NCI-H510A (cell line): Measurements from ENCODE around the gene TTN.

Experiments
- DNase-seq: peaks from one replicate; lab custom pipeline; 2025; lab: John Stamatoyannopoulos, UW

The TTN gene

GRCh38 chr2:178734518-178734917, 72.7 kb downstream of the TTN start:
- DNase-seq: no peak

- no peak for DNase-seq
These were observed 73.2 kb downstream of the TTN start for GRCh38 chr2:178733975-178734374.

GRCh38 chr2:178732913-178733312, 74.3 kb downstream of the TTN start:
- DNase-seq: no peak

- no peak for DNase-seq
These were observed 75.9 kb downstream of the TTN start for GRCh38 chr2:178731300-178731699.

DNA sequence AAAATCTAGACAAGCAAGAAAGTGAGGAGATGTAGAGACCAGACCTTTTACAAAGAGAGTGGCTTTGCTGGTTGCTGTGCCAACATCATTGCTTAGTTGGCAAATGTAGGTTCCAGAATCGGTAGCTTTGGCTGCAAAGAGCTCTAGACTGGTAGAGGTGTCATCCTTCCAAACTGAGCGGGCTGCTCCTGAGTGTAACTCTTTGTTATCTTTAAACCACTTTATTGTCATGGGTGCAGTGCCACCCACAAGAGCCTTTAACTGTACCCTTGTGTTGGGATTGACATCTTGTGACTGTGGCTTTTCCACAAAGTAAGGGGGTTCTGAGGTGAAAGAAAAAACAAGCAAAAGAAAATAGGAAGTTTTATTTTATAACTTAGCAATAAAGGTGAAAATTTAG, 77.2 kb downstream of the TTN start:
- no peak for DNase-seq

- no peak for DNase-seq
These were observed 83.4 kb downstream of the TTN start for GRCh38 chr2:178723786-178724346.

DNA sequence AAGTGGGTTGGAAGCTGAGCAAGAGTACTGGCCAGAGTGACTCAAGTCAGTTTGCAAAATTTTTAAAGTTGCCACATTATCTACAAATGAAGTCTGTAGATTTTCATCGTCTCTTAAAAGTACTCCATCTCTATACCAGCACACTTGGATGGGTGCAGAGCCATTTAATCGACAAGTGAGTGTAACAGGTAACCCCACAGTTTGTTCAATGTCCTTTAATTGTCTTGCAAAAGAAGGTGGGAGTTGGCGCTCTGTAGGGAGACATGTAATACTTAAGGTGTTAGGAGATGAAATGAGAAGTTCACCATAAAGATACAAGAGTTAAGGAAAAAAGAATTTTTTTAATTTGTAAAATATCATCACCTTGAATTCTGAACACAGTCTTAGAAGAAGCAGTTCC, 84.9 kb downstream of the TTN start:
- DNase-seq: no peak

GRCh38 chr2:178718988-178719387, 88.2 kb downstream of the TTN start:
- DNase-seq: no peak

- DNase-seq: no peak
These were observed 88.9 kb downstream of the TTN start for GRCh38 chr2:178718283-178718682.

GRCh38 chr2:178716394-178716793, 90.8 kb downstream of the TTN start:
- DNase-seq: no peak

DNA sequence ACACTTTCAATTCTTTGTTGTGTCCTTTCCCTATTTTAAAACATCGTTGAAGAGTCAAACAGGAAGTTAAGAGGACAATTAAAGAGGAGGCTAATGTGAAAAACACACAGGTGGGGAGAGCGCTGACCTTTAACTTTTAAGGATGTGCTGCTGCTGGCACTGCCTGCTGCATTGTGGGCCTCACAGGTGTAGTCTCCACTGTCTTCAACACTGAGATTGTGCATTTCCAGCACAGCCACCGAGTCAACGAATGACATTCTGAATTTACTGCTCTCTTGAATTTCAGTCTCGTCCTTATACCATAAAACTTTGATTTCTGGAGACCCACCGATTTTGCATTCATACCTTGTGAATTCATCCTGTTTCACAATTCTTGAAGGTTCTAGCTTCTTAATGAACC, 91.9 kb downstream of the TTN start:
- DNase-seq: no peak

GRCh38 chr2:178707476-178707875, 99.7 kb downstream of the TTN start:
- no peak for DNase-seq

DNA sequence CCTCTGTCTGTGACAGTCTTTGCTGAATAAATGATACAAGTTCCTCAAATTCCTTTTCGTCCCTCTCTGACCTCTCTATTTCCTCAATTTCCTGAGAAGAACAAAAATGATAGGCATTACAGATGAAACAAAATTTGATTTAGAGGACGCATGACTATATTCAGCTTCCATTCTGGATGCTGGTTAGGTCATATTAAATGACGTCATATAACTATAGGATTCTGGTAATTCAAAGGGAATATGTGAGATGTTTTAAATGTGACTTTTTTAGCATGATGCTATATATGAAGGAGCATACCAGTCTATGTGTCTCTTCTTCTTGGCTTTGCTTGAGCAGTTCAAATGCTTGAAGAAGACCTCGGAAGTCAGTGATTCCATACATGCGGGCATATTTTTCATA, 102.3 kb downstream of the TTN start:
- DNase-seq: no peak

GRCh38 chr2:178702361-178702760, 104.9 kb downstream of the TTN start:
- DNase-seq: no peak

DNA sequence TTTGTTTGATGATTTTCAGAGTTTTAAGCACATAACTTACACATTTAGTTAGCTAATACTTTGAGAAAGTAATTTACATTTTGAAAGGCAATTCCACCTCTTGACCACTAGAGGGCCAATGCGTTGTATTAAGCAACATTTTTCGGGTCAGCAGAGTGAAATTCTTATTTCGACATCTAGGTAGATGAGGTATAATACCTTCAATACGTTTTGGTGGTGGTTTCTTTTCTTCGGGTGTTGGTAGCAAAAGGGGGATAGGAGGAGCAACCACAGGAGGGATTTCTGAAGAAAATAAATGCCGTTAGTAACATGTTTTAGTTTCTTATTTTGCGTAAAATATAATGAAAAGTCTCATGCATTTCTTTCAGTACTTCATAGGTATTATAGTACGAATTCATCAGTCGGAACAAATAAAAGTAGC, 106.3 kb downstream of the TTN start:
- no peak for DNase-seq

DNA sequence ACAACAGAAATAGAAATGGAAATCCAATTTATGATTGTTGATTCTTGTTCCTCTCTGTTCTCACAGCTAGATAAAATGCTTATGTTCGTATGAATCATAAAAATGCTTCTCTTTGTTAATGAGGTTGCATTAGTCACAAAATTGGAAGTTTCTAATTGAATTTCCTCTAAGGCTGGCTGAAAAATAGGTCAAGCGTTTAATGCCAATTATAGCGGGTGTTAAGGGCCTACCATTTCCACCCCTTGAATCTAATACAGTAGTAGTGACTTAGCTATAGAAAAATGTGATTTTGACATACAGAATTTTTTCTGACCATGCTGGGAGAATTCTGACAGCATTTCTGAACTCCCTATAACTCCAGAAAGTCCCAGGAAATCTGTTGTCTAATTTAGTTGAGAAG, 107.1 kb downstream of the TTN start:
- DNase-seq: no peak

GRCh38 chr2:178692845-178693244, 114.4 kb downstream of the TTN start:
- no peak for DNase-seq

DNA sequence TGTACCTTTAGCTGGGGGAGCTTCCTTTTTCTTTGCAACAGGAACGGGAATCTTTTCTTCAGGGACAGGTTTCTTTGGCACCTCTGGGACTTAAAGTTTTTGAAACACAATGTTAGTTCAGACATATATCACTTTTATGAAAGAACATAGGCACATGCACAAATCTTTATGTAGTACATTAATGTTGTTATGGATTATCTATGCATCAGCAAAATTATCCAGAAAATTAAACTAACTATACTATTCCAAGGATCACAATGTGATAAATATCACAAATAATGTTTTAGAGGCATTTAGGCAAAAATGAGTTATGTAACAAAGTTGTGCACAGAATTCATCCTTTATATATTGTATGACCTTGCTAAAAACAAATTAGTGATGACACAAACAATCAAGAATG, 117.4 kb downstream of the TTN start:
- no peak for DNase-seq

DNA sequence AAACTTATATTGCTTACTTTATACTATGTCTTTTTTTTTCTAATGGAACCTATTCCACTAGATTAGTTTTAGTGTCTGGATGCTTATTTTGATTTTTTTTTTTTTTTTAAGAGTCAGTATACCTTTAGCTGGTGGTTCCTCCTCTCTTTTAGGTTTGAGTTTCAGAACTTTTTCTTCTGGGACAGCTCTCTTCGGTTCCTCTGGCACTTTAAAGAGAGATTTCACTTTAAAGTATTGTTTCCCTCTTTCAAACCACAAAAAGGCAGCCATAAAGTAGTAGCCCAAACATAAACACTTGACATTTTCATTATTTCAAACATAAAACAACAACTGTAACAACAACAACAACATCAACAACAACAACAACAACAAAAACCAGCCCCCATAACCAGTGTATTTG, 123.3 kb downstream of the TTN start:
- DNase-seq: no peak

DNA sequence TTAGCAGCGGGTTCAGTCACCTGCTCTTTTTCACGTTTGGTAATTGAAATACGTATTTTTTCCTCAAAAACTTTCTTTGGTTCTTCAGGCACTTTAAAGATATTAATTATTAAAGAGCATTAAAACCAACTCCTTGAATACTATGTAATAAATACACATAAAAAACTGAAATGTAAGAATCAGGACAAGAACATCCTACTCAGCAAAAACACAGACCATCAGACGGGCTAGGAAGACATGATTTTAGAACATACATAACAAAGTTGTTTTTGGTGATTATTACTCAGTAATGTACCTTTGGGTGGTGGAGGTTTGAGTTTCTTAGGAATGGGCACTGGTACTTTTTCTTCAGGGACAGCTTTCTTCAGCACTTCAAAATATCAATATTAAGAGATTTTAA, 126.1 kb downstream of the TTN start:
- no peak for DNase-seq

DNA sequence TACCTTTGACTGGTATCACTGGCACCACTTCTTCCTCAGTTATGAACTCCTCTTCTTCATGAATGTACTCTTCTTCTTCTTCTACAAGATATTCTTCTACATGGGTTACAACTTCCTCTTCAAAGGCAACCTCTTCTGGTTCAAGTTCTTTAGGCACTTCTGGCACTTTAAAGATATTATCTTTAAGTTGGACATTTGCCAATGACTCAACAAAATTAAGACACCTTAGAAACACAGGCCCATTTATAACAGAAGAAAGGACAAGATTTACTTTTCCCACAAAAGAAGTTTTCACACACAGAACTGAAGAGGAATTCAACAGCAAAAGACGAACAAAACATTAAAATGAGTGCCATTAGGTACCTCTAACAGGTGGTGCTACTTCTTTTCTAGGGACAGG, 127.3 kb downstream of the TTN start:
- DNase-seq: no peak

GRCh38 chr2:178677599-178677998, 129.6 kb downstream of the TTN start:
- no peak for DNase-seq

- no peak for DNase-seq
These were observed 131.2 kb downstream of the TTN start for GRCh38 chr2:178676046-178676445.

GRCh38 chr2:178674122-178674521, 133.1 kb downstream of the TTN start:
- no peak for DNase-seq

GRCh38 chr2:178666458-178666857, 140.8 kb downstream of the TTN start:
- DNase-seq: no peak
